Stimulated activated memory B cell treated with anti-CD40 and anti-IgM and Interleukin-4, amounts not matched to agents 10 μg/mL and 1 μg/mL and 100 μg/mL, for 72 hours (primary cell): ENCODE results near the gene DNAH2.

Experiments used
- ATAC-seq: fragments of 150-1000 bp; cut with Tn5 transposase; 2 replicates; pipeline ENCODE4 v1.10.0; 2021
- H3K27ac Mint-ChIP-seq: one replicate; pipeline ENCODE4 v1.8.0; 2022; ENCODE audit warnings: mild to moderate bottlenecking, mixed read lengths
- H3K27me3 Mint-ChIP-seq: one replicate; pipeline ENCODE4 v1.8.0; 2022; ENCODE audit warnings: mixed read lengths
- H3K36me3 Mint-ChIP-seq: one replicate; pipeline ENCODE4 v1.8.0; 2022; ENCODE audit warnings: mixed read lengths
- H3K4me1 Mint-ChIP-seq: one replicate; pipeline ENCODE4 v1.8.0; 2022; ENCODE audit warnings: mixed read lengths
- H3K4me3 Mint-ChIP-seq: one replicate; pipeline ENCODE4 v1.8.0; 2022; ENCODE audit warnings: mild to moderate bottlenecking, moderate library complexity, mixed read lengths
- H3K9me3 Mint-ChIP-seq: one replicate; pipeline ENCODE4 v1.8.0; 2022; ENCODE audit warnings: mixed read lengths

DNAH2 gene

DNA sequence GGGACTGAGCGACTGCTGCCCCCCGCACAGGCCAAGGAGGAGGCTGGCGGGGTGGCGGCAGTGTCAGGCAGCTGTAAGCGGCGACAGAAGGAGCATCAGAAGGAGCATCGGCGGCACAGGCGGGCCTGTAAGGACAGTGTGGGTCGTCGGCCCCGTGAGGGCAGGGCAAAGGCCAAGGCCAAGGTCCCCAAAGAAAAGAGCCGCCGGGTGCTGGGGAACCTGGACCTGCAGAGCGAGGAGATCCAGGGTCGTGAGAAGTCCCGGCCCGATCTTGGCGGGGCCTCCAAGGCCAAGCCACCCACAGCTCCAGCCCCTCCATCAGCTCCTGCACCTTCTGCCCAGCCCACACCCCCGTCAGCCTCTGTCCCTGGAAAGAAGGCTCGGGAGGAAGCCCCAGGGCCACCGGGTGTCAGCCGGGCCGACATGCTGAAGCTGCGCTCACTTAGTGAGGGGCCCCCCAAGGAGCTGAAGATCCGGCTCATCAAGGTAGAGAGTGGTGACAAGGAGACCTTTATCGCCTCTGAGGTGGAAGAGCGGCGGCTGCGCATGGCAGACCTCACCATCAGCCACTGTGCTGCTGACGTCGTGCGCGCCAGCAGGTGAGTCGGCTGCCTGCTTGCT is 131.7 kb downstream of the DNAH2 start:
- Mint-ChIP-seq H3K9me3 (no peaks in the 10 kb centered on the region), H3K4me1 (peaks cover 61% of the 10 kb centered on the region), H3K27me3 (no peaks in the 10 kb centered on the region), H3K4me3 (no peak overlapping the region), H3K27ac (no peak overlapping the region), H3K36me3 (peaks cover 60% of the 10 kb centered on the region)
- ATAC-seq, result no peak

DNA sequence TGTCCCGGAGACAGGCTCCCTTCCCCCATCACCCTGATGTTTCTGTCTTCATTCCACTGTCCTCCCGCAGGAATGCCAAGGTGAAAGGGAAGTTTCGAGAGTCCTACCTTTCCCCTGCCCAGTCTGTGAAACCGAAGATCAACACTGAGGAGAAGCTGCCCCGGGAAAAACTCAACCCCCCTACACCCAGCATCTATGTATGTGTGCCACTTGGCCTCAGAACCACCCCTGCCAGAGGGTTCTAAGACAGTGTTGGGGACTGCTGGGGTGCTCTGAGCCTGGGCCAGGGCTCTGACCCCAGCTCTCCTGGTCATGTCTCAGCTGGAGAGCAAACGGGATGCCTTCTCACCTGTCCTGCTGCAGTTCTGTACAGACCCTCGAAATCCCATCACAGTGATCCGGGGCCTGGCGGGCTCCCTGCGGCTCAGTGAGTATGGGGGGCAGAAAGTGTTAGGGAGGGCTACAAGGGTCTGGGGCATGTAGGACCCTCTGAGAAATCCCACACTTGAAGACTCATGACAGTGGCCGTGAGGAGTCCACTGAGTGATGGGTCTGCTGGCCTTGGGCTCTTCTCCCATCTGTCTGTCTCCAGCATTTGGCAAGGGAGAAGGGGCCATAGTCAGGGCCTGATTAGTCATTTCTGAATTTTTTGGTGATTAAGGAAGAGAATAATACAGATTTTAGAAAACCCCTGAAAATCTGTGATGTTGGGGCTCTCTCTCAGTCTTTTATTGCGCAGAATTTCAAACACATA is 132.4 kb downstream of the DNAH2 start:
- H3K27ac Mint-ChIP-seq, result no peak overlapping the region

GRCh38 chr17:7850701-7851437 is 133.3 kb downstream of the DNAH2 start:
- H3K9me3 Mint-ChIP-seq, result no peaks in the 10 kb centered on the region
- no peaks in the 10 kb centered on the region for H3K27me3 Mint-ChIP-seq
- peak overlapping the region; percentile 74 for H3K4me3 Mint-ChIP-seq
- peaks cover 55% of the 10 kb centered on the region for H3K4me1 Mint-ChIP-seq
- peak overlapping the region; percentile 70 for H3K27ac Mint-ChIP-seq
- peaks cover 59% of the 10 kb centered on the region for H3K36me3 Mint-ChIP-seq
- ATAC-seq, result no peak

More for the DNA sequence above, 132.4 kb downstream of the DNAH2 start:
- peaks cover 60% of the 10 kb centered on the region for H3K36me3 Mint-ChIP-seq
- peaks cover 61% of the 10 kb centered on the region for H3K4me1 Mint-ChIP-seq
- H3K9me3 Mint-ChIP-seq, result no peaks in the 10 kb centered on the region
- H3K4me3 Mint-ChIP-seq, result no peak overlapping the region
- no peak for ATAC-seq
- H3K27me3 Mint-ChIP-seq, result no peaks in the 10 kb centered on the region

- H3K36me3 Mint-ChIP-seq, result peaks cover 58% of the 10 kb centered on the region
- ATAC-seq, result peak; percentile 94
- H3K27me3 Mint-ChIP-seq, result no peaks in the 10 kb centered on the region
- H3K4me3 Mint-ChIP-seq, result peak overlapping the region; percentile 74
- peak overlapping the region; percentile 70 for H3K27ac Mint-ChIP-seq
- no peaks in the 10 kb centered on the region for H3K9me3 Mint-ChIP-seq
- H3K4me1 Mint-ChIP-seq, result peaks cover 49% of the 10 kb centered on the region
Observed at GRCh38 chr17:7851438-7852261, 134.1 kb downstream of the DNAH2 start.

DNA sequence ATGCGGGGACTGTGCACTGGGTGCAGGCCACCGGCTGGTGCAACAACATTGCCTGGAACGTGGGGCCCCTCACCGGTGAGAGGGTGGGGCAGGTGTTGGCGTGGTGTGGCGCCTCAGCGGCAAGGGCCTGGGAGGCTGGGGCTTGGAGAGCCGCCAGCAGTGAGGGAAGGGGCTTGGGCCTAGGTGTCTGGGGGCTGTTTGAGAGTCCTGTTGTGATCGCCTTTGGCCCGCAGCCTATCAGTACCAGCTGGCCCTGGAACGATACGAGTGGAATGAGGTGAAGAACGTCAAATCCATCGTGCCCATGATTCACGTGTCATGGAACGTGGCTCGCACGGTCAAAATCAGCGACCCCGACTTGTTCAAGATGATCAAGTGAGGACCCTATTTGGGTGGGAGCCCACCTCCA is 134.7 kb downstream of the DNAH2 start:
- peaks cover 52% of the 10 kb centered on the region for H3K36me3 Mint-ChIP-seq
- no peak overlapping the region for H3K4me3 Mint-ChIP-seq

GRCh38 chr17:7852919-7853690 is 135.6 kb downstream of the DNAH2 start:
- Mint-ChIP-seq H3K27ac (no peak overlapping the region), H3K27me3 (no peaks in the 10 kb centered on the region), H3K9me3 (no peaks in the 10 kb centered on the region), H3K4me3 (no peak overlapping the region), H3K4me1 (peaks cover 40% of the 10 kb centered on the region), H3K36me3 (peaks cover 48% of the 10 kb centered on the region)
- no peak for ATAC-seq

More for the DNA sequence above, 134.7 kb downstream of the DNAH2 start:
- Mint-ChIP-seq H3K27ac (peak overlapping the region; percentile 70), H3K27me3 (no peaks in the 10 kb centered on the region), H3K9me3 (no peaks in the 10 kb centered on the region), H3K4me1 (peaks cover 43% of the 10 kb centered on the region)
- no peak for ATAC-seq

DNA sequence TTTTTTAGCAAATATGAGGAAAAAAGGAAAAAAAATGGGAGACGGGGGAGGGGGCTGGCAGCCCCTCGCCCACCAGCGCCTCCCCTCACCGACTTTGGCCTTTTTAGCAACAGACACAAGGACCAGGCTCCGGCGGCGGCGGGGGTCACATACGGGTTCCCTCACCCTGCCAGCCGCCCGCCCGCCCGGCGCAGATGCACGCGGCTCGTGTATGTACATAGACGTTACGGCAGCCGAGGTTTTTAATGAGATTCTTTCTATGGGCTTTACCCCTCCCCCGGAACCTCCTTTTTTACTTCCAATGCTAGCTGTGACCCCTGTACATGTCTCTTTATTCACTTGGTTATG is 136.1 kb downstream of the DNAH2 start:
- Mint-ChIP-seq H3K9me3 (no peaks in the 10 kb centered on the region), H3K27me3 (no peaks in the 10 kb centered on the region), H3K4me1 (peaks cover 36% of the 10 kb centered on the region), H3K4me3 (no peak overlapping the region), H3K27ac (no peak overlapping the region), H3K36me3 (peaks cover 48% of the 10 kb centered on the region)
- ATAC-seq, result no peak

DNA sequence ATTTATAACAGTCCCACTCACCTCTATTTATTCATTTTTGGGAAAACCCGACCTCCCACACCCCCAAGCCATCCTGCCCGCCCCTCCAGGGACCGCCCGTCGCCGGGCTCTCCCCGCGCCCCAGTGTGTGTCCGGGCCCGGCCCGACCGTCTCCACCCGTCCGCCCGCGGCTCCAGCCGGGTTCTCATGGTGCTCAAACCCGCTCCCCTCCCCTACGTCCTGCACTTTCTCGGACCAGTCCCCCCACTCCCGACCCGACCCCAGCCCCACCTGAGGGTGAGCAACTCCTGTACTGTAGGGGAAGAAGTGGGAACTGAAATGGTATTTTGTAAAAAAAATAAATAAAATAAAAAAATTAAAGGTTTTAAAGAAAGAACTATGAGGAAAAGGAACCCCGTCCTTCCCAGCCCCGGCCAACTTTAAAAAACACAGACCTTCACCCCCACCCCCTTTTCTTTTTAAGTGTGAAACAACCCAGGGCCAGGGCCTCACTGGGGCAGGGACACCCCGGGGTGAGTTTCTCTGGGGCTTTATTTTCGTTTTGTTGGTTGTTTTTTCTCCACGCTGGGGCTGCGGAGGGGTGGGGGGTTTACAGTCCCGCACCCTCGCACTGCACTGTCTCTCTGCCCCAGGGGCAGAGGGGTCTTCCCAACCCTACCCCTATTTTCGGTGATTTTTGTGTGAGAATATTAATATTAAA is 136.7 kb downstream of the DNAH2 start:
- Mint-ChIP-seq H3K9me3 (no peaks in the 10 kb centered on the region), H3K27ac (no peak overlapping the region), H3K4me3 (no peak overlapping the region), H3K4me1 (peaks cover 36% of the 10 kb centered on the region), H3K36me3 (peaks cover 48% of the 10 kb centered on the region), H3K27me3 (no peaks in the 10 kb centered on the region)
- no peak for ATAC-seq

DNA sequence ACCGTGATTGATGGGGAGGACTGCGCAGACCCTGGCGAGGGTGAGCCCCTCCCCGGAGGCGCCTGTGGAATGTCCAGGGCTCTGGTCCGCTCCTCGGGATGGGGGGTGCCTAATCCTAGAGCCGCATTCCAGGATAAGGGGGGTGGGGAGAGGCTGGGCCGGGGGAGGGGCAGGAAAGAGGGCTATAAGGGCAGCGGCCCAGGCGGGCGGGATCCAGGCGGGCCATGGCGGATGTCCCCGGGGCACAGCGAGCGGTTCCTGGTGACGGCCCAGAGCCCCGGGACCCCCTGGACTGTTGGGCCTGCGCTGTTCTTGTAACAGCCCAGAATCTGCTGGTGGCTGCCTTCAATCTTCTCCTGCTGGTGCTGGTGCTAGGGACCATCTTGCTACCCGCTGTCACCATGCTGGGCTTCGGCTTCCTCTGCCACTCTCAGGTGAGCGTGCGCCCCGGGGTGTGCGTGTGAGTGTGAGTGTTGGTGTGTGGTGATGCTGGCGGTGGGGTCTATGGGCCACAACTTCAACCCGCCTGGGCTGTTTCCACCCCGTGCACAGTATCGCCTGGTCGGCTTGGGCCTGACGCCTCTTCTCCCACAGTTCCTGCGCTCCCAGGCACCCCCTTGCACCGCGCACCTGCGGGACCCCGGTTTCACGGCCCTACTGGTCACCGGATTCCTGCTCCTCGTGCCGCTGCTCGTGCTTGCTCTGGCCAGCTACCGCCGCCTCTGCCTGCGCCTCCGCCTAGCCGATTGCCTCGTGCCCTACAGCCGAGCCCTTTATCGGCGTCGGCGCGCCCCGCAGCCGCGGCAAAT is 137.5 kb downstream of the DNAH2 start, which contains the start of gene TMEM88:
Gene TMEM88 (plus strand): TSS at position 216 of the 809 bp plus-strand sequence. CDS start 9 bp downstream, at position 225.
- no peak within 1 kb of the TSS for H3K27ac Mint-ChIP-seq
- H3K4me3 Mint-ChIP-seq, result no peak within 1 kb of the TSS
- H3K9me3 Mint-ChIP-seq, result no peaks in the 10 kb centered on the region
- ATAC-seq, result no peak
- peaks cover 28% of the 10 kb centered on the region for H3K4me1 Mint-ChIP-seq
- peaks cover 42% of the 10 kb centered on the region for H3K36me3 Mint-ChIP-seq
- no peaks in the 10 kb centered on the region for H3K27me3 Mint-ChIP-seq

DNA sequence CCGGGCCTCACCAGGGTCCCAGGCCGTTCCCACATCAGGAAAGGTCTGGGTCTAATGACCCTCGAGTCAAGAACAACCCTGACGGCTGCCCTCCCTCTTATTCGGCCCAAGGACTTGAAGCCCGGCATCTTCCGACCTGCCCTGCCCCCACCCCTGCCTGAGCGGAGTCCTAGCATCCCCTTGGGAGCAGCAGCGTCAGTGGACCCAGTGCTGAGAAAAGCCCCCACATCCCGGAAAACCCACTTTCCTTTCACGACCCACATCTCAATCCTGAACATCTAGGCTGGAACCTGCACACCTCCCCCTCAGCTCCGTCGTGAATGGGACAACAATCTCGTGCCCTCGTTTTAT is 138.1 kb downstream of the DNAH2 start:
- H3K4me3 Mint-ChIP-seq, result no peak overlapping the region
- peaks cover 39% of the 10 kb centered on the region for H3K36me3 Mint-ChIP-seq
- no peaks in the 10 kb centered on the region for H3K27me3 Mint-ChIP-seq
- peaks cover 23% of the 10 kb centered on the region for H3K4me1 Mint-ChIP-seq
- H3K27ac Mint-ChIP-seq, result no peak overlapping the region
- ATAC-seq, result no peak
- H3K9me3 Mint-ChIP-seq, result no peaks in the 10 kb centered on the region

- Mint-ChIP-seq H3K27me3 (no peaks in the 10 kb centered on the region), H3K27ac (no peak overlapping the region), H3K36me3 (peaks cover 33% of the 10 kb centered on the region), H3K4me1 (peaks cover 17% of the 10 kb centered on the region), H3K4me3 (no peak overlapping the region), H3K9me3 (no peaks in the 10 kb centered on the region)
- no peak for ATAC-seq
Observed at GRCh38 chr17:7856011-7856810, 138.7 kb downstream of the DNAH2 start.

DNA sequence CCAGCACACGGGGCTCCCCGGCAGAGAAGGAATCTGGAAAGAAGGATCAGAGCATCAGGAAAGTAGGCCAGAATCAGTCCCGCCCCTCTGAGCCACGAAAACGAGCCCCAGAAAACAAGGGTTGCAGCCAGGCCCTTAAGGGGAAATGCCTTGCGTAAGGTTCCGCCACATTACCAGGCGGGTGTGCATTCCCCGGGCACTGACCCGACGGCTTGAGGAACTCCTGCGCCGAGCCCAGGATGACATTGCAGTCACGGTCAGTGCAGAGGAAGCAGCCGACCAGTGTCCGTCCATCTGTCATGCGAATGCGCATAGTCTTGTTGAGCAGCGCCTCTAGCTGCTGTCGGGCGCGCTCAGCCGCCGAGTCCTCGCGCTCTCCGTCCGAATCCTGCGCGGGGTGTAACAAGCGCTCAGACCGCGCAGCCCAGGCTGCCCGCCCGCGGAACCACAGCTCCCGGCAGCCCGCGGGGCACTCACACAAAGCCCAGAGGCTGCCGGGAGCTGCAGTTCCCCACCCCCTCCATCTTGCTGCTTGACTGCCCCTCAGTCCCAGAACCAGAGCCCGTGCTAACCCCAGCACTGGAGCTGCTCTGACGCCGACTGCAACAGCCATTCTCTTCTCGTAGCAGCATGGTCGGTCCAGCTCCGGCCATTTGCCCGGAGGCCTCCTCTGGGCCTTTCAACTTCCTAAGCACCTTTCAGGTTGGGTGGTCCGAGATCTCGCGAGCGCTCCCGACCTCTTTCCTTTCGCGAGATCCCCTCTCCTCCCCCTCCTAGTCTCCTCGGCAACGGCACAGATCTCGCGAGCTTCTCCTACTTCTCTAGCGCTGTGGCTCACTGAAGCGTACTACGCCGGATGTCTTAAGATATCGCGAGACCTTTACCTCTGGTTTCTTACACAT is 139.5 kb downstream of the DNAH2 start, which contains the start of gene NAA38:
Gene NAA38 (minus strand): TSS at position 749 of the 902 bp plus-strand sequence. CDS start 96 bp downstream, at position 653.
- Mint-ChIP-seq H3K4me3 (no peak within 1 kb of the TSS), H3K36me3 (peaks cover 25% of the 10 kb centered on the region), H3K27me3 (no peaks in the 10 kb centered on the region), H3K9me3 (no peaks in the 10 kb centered on the region), H3K27ac (no peak within 1 kb of the TSS), H3K4me1 (peaks cover 8% of the 10 kb centered on the region)
- ATAC-seq, result peak; percentile 92
